HG02588 (cell line): ENCODE measurements around the gene ATP6V1D.
A peak's percentile ranks its signal among the peaks of the same experiment; 100 is the strongest.
"Not testable (repeated sequence)": the region's sequence is repeated elsewhere in the genome, so short reads cannot be mapped to it uniquely, and the experiment has no call there.

ENCODE experiments used
- ATAC-seq: cut with Tn5 transposase; IDR thresholded peaks from one replicate; pipeline ENCODE4 v1.9.1; 2021; ENCODE audit warnings: mild to moderate bottlenecking, moderate library complexity; ENCODE audit not compliant: unreplicated experiment

ATP6V1D gene

GRCh38 chr14:67371247-67372148 lies 11.9 kb upstream of the ATP6V1D start:
- no peak for ATAC-seq

- no peak for ATAC-seq
Observed at GRCh38 chr14:67370830-67371229, 11.2 kb upstream of the ATP6V1D start.

GRCh38 chr14:67365476-67365875 lies 5.9 kb upstream of the ATP6V1D start:
- ATAC-seq: no peak

- peak; percentile 21 for ATAC-seq
Observed at GRCh38 chr14:67360470-67361206, 1.0 kb upstream of the ATP6V1D start.

GRCh38 chr14:67358924-67359774 lies 455 bp downstream of the ATP6V1D start:
- no peak for ATAC-seq

- ATAC-seq: no peak
Observed at GRCh38 chr14:67357969-67358354, 1.6 kb downstream of the ATP6V1D start.

- no peak for ATAC-seq
Observed at GRCh38 chr14:67357186-67357968, 2.2 kb downstream of the ATP6V1D start.

GRCh38 chr14:67352055-67352454 lies 7.5 kb downstream of the ATP6V1D start:
- no peak for ATAC-seq

- ATAC-seq: no peak
Observed at GRCh38 chr14:67345583-67345982, 14.0 kb downstream of the ATP6V1D start.

- ATAC-seq: no peak
Observed at GRCh38 chr14:67343601-67344230, 15.9 kb downstream of the ATP6V1D start.

GRCh38 chr14:67341231-67341630 lies 18.4 kb downstream of the ATP6V1D start:
- ATAC-seq: not testable (repeated sequence)

- ATAC-seq: no peak
Observed at GRCh38 chr14:67335781-67336180, 23.8 kb downstream of the ATP6V1D start.

GRCh38 chr14:67332468-67332867 lies 27.1 kb downstream of the ATP6V1D start:
- no peak for ATAC-seq

GRCh38 chr14:67331368-67332125 lies 28.1 kb downstream of the ATP6V1D start:
- ATAC-seq: no peak

GRCh38 chr14:67329666-67330065 lies 29.9 kb downstream of the ATP6V1D start:
- not testable (repeated sequence) for ATAC-seq

- no peak for ATAC-seq
Observed at GRCh38 chr14:67319142-67319541, 40.5 kb downstream of the ATP6V1D start.

- ATAC-seq: no peak
Observed at GRCh38 chr14:67317822-67318221, 41.8 kb downstream of the ATP6V1D start.

GRCh38 chr14:67313153-67313552 lies 46.5 kb downstream of the ATP6V1D start:
- ATAC-seq: no peak

GRCh38 chr14:67311868-67312267 lies 47.7 kb downstream of the ATP6V1D start:
- no peak for ATAC-seq
